Stimulated activated CD8-positive, alpha-beta memory T cell treated with anti-CD3 and anti-CD28 coated beads, Interleukin-7, amount 100 ng/mL, for 1 hour (primary cell): Measurements from ENCODE around the gene CDC73.
"Not testable (repeated sequence)": the region's sequence is repeated elsewhere in the genome, so short reads cannot be mapped to it uniquely, and the experiment has no call there.

Experiments used
- DNase-seq, 2 donors: peaks; one replicate each; pipeline ENCODE4 v3.0.0-alpha.2; 2020; ENCODE audit warnings: low read depth in 2 of 2

Gene CDC73

DNA sequence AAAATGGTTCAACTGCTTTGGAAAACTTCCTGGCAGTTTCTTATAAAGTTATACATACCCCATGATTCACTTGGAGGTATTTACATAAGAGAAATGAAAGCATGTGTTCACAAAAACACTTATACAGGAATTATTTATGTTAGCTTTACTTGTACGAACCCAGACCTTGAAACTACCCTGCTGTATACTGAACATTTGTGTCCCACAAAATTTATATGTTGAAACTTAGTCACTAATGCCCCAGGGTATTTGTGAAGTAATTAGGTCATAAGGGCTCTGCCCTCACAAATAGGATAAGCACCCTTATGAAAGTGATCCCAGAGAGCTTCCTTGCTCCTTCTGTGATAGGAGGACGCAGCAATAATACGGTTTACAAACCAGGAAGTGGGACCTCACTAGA, 107.3 kb downstream of the CDC73 start:
- no peak for DNase-seq

GRCh38 chr1:193231146-193231545, 109.3 kb downstream of the CDC73 start:
- DNase-seq: not testable (repeated sequence)

GRCh38 chr1:193234530-193234929, 112.7 kb downstream of the CDC73 start:
- no peak for DNase-seq

DNA sequence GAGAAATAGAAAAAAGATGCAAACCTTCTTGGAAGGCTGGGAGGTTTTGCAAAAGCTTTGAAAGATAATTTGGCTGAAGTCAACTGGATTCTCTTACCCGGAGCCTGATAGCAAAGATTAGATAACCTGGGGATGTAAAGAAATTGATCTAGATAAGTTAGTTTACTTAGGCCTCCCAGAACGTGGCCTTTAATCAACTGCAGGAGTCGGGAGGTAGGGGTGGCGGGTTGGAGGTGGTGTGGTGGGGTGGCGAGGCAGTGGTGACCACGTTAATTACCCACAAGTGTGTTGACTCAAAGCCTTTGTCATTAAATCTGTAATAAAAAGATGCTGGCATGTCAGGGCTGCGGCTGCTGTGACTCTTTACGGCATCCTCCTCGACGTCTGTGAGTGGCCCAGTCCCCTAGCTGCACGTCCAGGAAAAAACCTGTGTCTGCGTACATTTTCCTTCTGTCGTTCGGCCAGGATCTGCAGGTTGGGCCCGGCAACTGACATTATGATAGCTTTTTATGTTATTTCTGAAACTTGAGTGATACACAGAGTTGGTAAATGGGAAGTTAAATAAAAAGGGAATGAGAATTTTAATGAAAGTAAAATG, 115.6 kb downstream of the CDC73 start:
- no peak for DNase-seq

DNA sequence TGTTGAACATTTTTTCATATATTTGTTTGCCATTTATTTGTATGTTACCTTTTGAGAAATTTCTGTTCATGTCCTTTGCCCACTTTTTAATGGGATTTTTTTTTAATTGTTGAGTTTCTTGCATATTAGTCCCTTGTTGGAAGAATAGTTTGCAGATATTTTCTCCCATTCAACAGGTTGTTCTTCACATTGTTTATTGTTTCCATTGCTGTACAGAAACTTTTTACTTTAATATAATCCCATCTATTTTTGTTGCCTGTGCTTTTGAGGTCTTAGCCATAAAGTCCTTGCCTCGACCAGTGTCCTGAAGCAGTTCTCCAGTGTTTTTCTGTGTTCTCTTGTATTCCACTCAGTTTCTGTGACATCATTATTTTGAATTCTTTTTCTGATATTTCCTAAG, 118.8 kb downstream of the CDC73 start:
- no peak for DNase-seq

DNA sequence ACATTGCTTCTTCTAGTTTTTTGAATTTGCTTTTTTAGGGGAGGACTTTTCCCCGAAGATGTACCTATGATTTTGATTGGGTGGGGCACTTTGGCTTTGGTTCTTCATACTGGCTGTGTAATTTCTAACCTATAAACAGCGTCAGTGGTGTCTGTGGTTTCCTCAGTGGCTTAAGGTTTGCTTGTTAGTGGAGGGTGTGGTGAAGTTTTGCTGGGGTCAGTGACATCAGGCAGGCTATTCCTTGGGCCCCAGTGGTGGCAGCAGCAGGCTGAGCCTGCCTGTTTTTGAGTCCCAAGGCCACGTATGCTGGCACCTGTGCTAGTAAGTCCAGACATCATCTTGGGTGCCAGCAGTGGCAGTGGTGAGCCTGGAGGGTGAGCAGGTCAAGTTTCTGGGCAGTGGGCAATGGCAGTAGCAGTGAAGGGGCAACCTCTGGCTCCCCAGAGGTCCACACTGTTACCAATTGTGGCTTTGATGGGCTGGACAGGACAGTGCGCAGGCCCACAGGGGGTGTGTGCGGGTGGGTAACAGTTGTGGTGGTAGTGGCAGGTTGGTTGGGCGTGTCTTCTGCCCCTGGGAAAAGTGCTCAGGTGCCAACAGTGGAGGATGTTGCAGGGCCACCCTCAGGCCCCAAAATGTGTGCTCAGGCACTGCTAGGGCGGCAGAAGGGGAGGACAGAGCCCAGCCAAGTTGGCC, 119.4 kb downstream of the CDC73 start:
- DNase-seq: no peak

- DNase-seq: no peak
Observed at GRCh38 chr1:193242000-193242399, 120.2 kb downstream of the CDC73 start.

DNA sequence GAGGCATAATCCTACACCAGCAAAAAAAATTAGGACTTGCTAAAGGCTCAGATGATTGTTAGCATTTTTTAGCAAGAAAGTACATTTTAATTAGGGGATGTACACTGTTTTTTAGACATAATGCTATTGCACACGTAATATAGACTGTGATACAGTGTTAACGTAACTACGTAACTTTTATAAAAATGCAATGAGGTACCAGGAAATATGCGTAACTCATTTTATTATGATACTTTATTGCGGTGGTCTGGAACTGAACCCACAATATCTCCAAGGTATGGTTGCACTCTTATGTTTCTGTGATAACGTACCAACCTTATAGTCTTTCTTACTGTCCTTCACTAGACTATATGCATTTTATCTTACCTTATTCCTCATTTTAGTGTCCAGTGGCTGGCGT, 127.4 kb downstream of the CDC73 start:
- no peak for DNase-seq

- no peak for DNase-seq
Observed at GRCh38 chr1:193251950-193252349, 130.1 kb downstream of the CDC73 start.

GRCh38 chr1:193256019-193256418, 134.2 kb downstream of the CDC73 start:
- DNase-seq: no peak

- DNase-seq: no peak
Observed at GRCh38 chr1:193259636-193260035, 137.8 kb downstream of the CDC73 start.

- DNase-seq: no peak
Observed at GRCh38 chr1:193260056-193260745, 138.4 kb downstream of the CDC73 start.

GRCh38 chr1:193260896-193261295, 139.1 kb downstream of the CDC73 start:
- no peak for DNase-seq

DNA sequence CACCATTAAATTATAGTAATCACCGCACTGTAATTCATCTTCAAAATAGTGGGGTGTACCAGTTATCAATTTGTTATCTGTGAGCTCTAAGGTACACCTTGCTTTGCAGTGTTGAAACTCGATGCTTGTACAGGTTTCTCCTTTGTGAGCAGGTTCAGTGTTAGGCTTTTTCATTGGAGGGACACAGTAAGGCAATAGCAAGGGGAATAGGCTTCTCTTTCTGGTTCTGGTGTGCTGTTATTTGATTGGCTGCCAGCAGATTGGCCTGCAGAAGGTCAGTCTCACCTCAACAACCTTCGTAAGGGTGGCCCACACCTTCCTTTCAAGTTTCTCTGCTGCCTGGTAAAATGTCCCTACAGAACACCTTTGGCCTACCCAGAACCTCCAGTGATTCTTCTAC, 140.8 kb downstream of the CDC73 start:
- no peak for DNase-seq

GRCh38 chr1:193264313-193265065, 142.7 kb downstream of the CDC73 start:
- no peak for DNase-seq

- DNase-seq: no peak
Observed at GRCh38 chr1:193265716-193266115, 143.9 kb downstream of the CDC73 start.

DNA sequence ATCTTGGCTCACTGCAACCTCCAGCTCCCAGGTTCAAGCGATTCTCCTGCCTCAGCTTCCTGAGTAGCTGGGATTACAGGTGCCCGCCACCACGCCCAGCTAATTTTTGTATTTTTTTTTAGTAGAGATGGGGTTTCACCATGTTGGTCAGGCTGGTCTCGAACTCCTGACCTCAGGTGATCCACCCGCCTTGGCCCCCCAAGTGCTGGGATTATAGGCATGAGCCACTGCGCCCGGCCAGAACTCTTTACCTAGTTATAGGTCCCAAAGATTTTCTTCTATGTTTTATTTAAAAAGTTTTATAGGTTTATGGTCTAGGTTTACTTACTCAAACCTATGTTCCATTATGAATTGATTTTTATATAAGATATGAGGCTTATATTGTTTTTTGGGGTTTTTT, 145.0 kb downstream of the CDC73 start:
- not testable (repeated sequence) for DNase-seq

- DNase-seq: no peak
Observed at GRCh38 chr1:193270996-193271395, 149.2 kb downstream of the CDC73 start.

DNA sequence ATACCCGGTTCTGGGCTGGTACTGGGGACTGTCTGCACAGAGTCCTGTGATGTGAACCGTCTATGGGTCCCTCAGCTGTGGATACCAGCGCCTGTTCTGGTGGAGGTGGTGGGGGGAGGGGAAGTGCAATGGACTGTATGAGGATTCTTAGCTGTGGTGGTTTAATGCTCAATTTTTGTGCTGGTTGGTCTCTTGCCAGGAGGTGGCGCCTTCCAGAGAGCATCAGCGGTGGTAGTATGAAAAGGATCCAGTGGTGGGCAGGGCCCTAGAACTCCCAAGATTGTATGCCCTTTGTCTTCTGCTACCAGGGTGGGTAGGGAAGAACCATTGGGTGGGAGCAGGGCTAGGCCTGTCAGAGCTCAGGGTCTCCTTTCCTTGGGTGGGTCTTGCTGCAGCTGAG, 153.9 kb downstream of the CDC73 start:
- no peak for DNase-seq

DNA sequence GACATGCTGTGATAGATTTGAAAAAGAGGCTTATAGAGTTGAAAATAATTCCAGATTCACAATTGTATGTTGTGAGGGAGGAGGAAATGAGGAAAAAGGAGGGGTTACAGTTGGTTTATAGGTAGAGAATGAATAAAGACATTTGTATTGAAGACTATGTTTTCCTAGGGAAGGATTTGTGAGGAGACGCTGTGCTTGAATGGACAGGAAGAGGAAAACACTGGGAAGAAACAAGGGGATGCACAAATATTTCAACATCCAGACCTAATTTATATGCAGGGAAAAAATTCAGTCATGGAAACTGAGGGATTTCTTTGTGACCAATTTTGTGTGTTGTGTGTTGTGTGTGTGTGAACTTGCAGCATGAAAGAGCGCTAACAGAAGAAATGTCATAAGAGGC, 157.1 kb downstream of the CDC73 start:
- no peak for DNase-seq

- no peak for DNase-seq
Observed at GRCh38 chr1:193281894-193282293, 160.1 kb downstream of the CDC73 start.

GRCh38 chr1:193283016-193283415, 161.2 kb downstream of the CDC73 start:
- no peak for DNase-seq
